LNCAP (cell line): ENCODE results near the gene RNU6-8.

Experiments used
- TF ChIP-seq, protein P1 (sequence below): fragments of 450-650 bp; IDR thresholded peaks from 2 replicates; pipeline ENCODE4 v1.5.1; 2017; ENCODE audit warnings: mild to moderate bottlenecking

RNU6-8 gene

DNA sequence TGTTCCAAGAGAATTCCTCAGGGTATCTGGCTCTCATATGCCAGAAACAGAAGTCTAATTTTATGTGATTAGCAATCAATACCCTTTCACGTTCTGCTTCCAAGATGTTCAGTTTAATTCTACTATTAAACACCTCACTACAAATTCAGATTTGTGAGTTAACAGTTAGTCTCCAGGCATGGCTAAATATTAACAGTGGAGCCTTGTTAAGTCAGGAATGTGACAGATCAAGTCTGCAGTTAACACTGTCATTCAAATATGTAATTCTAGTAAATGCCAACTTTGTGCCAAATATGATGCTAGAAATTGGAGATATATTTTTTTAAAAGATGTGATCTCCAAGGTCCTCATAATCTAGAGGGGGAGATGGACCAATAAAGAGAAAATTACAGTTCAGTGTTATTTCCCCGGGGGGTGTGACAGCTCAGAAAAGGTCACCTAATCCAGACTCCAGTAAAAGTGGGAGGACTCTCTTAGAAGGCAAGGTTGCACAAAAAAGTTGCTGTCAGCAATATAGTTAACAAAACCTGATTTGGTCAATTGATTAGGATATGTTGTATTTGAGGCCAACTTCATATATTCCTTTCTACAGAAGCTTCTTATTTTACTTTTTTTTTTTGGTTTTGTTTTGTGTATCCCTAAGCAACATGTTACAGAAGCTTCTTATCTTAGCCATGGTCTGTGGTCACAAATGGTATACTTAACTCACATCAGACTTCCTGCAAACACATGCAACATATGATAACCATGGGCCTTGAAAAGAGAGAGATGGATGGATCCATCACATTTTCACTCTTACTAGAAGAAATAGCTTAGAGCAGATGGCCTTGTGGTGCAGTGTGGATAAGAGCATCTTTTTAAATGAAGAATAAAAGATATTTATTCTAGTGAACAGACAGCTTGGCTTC is 19.7 kb downstream of the RNU6-8 start:
- TF ChIP-seq, protein P1, sequence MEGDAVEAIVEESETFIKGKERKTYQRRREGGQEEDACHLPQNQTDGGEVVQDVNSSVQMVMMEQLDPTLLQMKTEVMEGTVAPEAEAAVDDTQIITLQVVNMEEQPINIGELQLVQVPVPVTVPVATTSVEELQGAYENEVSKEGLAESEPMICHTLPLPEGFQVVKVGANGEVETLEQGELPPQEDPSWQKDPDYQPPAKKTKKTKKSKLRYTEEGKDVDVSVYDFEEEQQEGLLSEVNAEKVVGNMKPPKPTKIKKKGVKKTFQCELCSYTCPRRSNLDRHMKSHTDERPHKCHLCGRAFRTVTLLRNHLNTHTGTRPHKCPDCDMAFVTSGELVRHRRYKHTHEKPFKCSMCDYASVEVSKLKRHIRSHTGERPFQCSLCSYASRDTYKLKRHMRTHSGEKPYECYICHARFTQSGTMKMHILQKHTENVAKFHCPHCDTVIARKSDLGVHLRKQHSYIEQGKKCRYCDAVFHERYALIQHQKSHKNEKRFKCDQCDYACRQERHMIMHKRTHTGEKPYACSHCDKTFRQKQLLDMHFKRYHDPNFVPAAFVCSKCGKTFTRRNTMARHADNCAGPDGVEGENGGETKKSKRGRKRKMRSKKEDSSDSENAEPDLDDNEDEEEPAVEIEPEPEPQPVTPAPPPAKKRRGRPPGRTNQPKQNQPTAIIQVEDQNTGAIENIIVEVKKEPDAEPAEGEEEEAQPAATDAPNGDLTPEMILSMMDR: no peak

DNA sequence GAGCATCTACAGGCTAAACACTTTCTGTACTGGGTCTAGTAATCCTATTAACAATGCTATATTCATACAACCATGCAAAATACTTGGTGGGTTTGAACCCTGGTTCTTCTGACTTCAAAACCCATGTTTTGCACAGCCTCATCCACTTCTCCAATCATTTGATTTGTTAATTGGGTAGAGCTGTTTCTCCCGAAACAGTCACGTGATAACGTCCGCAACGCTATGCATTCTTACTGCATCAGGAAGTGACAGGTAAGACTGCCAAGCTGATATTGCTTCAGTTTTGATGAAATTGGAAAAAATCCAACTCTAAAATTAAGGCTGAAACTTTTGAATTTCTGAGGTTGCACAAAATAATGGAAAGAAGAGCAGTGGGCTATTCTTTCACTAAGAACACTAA is 31.6 kb downstream of the RNU6-8 start:
- TF ChIP-seq, protein P1: no peak

DNA sequence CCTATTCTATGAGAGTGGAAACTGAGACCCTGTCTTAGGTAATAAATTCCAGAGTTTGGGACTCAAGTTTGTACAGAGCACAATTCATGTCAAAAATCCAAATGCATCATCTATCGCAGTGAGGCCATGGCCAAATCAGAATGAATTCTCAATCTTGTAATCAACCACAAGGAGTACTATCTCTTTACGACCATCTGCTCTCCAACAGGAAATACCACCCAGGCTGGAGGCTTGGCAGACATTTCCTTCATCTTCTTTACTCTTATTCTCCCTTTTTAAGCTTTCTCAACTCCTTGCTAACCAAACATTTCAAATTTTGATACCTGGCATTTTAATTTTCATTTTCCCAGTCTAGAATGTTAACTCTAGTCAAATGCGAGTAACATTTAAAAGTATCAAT is 33.9 kb downstream of the RNU6-8 start:
- TF ChIP-seq, protein P1: no peak

DNA sequence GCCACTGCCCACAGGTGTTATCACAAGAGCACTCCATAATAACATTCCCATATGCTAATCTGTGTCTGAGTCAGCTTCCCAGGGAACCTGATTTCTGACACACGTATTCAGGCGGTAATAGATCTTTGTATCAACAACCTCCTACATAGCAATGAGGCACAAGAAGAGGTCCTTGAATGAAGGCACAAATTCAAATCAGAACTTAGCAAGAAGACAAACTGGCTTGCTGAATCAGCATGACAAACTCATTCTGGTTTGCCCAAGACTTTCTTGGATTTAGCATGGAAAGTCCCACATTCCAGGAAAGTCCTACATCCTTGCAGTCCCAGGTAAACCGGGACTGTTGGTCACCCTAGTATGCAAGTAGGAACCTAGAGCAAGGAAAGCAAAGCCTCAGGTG is 35.2 kb downstream of the RNU6-8 start:
- TF ChIP-seq, protein P1: no peak

DNA sequence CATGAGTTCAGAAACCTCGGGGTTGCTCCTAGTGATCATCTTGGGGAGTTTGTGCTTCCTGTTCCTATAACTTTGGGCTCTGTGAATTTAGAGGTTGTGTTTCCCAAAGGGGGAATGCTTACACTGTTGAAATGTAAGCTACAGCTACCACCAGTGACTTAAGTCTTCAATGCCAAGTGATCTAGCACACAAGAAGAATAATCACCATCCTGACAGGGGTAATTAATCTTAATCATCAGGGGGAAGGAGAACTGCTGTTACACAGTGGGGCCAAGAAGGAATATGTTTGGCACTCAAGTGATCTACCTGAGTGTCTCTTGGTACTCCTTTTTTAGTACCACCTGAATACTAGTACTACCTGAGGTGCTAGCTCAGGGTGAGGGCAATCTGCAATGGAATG is 36.1 kb downstream of the RNU6-8 start:
- TF ChIP-seq, protein P1: no peak

DNA sequence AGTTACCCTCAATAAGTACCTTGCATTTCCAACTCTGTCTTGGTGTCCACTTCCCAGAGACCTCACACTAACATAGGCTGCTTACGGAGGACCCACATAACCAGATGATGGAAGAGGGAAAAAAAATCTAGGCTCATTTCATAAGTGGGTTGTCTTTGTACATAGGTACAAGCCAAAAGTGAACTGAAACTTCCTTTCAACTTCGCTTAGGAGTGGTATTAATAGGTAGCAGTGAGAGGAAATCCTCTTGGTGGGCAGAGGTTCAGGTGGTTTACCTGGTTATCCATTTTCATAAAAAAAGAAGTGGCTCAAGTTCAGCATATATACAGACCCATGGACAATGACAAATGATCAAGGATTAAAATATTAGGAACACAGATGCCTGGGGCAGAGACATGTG is 37.0 kb downstream of the RNU6-8 start:
- TF ChIP-seq, protein P1: no peak
